ENCODE data around the gene PICK1. TPM values are rescaled to one million over a fixed set of nuclear protein-coding genes. Genes with fewer than 3 reads are reported as not detected.

The PICK1 gene
- total RNA-seq: 24.9 TPM

GRCh38 chr22:38056969-38057891 lies at the start of gene PICK1:
Gene PICK1 (plus strand): TSS chr22:38057404. CDS start chr22:38057810, 406 bp downstream.
- FAIRE-seq (peak; percentile 3), DNase-seq (ENCODE audit: low spot score in 2 of 2) (peak; percentile 75 to 92)

- DNase-seq (ENCODE audit: low spot score in 2 of 2) (no peak), FAIRE-seq (no peak)
Observed at GRCh38 chr22:38009000-38009806, 48.0 kb upstream of the PICK1 start.

- DNase-seq (ENCODE audit: low spot score in 2 of 2): no peak
- FAIRE-seq: no peak
Observed at GRCh38 chr22:38012604-38013072, 44.6 kb upstream of the PICK1 start.

- DNase-seq (ENCODE audit: low spot score in 2 of 2) (no peak), FAIRE-seq (no peak)
Observed at GRCh38 chr22:38014083-38014482, 43.1 kb upstream of the PICK1 start.

GRCh38 chr22:38016182-38017151 lies 40.7 kb upstream of the PICK1 start:
- FAIRE-seq (no peak), DNase-seq (ENCODE audit: low spot score in 2 of 2) (peak; percentile 79 to 82)

GRCh38 chr22:38017272-38017920 lies 39.8 kb upstream of the PICK1 start:
- FAIRE-seq: no peak
- DNase-seq (ENCODE audit: low spot score in 2 of 2): peak; percentile 69 to 72

- DNase-seq (ENCODE audit: low spot score in 2 of 2) (no peak), FAIRE-seq (no peak)
Observed at GRCh38 chr22:38017939-38018885, 39.0 kb upstream of the PICK1 start.

GRCh38 chr22:38018938-38019827 lies 38.0 kb upstream of the PICK1 start:
- no peak for DNase-seq (ENCODE audit: low spot score in 2 of 2)
- FAIRE-seq: no peak

- no peak for DNase-seq (ENCODE audit: low spot score in 2 of 2)
- no peak for FAIRE-seq
Observed at GRCh38 chr22:38021206-38021605, 36.0 kb upstream of the PICK1 start.

- FAIRE-seq (no peak), DNase-seq (ENCODE audit: low spot score in 2 of 2) (no peak)
Observed at GRCh38 chr22:38023045-38023444, 34.2 kb upstream of the PICK1 start.

GRCh38 chr22:38025514-38025913 lies 31.7 kb upstream of the PICK1 start:
- FAIRE-seq: no peak

GRCh38 chr22:38026130-38027111 lies 30.8 kb upstream of the PICK1 start:
- no peak for DNase-seq (ENCODE audit: low spot score in 2 of 2)
- no peak for FAIRE-seq

More at GRCh38 chr22:38025514-38025913, 31.7 kb upstream of the PICK1 start:
- DNase-seq (ENCODE audit: low spot score in 2 of 2): no peak

- no peak for FAIRE-seq
- DNase-seq (ENCODE audit: low spot score in 2 of 2): no peak
Observed at GRCh38 chr22:38027487-38027886, 29.7 kb upstream of the PICK1 start.

- no peak for FAIRE-seq
- DNase-seq (ENCODE audit: low spot score in 2 of 2): no peak
Observed at GRCh38 chr22:38028344-38029130, 28.7 kb upstream of the PICK1 start.

GRCh38 chr22:38029370-38029769 lies 27.8 kb upstream of the PICK1 start:
- no peak for DNase-seq (ENCODE audit: low spot score in 2 of 2)
- FAIRE-seq: no peak

Measured in frontal cortex (tissue), 4 donors.